HG03175 (cell line): ENCODE data around the gene GPA33.

Experiments used
- ATAC-seq: cut with Tn5 transposase; IDR thresholded peaks from one replicate; pipeline ENCODE4 v1.9.1; 2021; ENCODE audit warnings: mild to moderate bottlenecking, moderate library complexity; ENCODE audit not compliant: unreplicated experiment

Gene GPA33

DNA sequence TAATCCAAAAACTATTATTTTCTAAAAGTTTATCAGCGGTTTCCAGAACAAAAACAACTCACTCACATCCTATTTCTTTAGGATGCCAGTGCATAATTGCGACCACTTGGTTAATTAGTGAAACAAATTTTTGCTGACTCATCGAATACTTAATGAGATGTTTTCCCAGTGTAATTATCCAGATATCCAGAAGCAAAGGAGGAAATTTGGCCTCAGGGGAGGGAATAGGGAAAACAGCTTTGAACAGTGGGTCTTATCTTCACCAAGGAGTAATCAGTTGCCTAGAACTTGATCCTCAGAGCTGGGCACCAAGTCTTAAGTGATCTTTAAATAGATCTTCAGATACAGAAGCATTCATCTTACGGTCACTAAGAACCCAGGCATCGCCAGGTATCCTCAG, 28.0 kb upstream of the GPA33 start:
- no peak for ATAC-seq

DNA sequence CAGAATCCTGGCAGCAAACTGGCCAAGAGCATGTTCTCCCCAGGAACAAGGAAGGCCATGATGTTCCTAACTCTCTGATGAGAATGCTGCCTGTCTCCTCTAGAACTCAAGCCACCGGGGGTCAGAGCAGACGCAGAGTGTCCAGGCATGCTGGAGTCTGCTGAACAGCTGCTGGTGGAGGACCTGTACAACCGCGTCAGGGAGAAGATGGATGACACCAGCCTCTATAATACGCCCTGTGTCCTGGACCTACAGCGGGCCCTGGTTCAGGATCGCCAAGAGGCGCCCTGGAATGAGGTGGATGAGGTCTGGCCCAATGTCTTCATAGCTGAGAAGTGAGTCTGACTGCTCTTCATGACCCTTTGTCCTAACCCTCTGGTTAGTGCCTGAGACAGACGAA, 27.0 kb upstream of the GPA33 start:
- ATAC-seq, result no peak

DNA sequence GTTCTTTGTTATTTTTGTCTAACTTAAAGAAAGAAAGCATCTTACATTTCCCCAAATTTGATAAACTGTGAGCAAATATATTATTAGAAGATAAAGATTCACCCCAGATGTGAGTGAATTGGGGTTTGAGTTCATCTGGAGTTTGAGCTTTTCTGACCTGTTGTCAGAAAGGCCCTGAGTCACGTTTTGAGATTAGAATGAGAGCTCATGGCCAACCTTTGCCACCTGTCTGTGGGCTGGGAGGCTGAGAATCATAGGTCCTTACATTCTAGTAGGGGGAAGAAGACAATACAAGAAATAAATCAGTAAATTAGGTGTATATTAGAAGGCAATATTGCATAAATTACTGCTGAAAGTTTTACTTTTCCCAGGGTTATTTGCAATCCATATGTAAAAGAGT, 26.0 kb upstream of the GPA33 start:
- no peak for ATAC-seq

DNA sequence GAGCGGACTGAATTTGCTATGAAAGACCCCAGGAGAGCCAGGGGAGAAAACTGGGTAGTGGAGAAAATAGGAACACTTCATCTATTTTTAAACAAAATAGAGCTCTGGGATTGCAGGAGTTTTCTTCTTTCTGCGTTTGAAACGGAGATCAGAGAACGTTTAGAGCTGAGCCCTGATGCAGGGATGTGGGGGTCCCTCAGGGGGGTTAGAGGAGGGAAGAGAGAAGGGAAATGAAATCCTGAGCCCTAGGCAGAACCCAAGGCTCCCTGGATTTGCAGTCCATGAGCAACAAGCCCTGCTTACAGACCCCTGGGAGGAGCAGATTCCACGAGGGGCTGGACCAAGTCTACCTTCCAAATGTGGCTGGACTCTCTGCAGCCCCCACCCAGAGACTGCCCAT, 25.5 kb upstream of the GPA33 start:
- ATAC-seq, result no peak

DNA sequence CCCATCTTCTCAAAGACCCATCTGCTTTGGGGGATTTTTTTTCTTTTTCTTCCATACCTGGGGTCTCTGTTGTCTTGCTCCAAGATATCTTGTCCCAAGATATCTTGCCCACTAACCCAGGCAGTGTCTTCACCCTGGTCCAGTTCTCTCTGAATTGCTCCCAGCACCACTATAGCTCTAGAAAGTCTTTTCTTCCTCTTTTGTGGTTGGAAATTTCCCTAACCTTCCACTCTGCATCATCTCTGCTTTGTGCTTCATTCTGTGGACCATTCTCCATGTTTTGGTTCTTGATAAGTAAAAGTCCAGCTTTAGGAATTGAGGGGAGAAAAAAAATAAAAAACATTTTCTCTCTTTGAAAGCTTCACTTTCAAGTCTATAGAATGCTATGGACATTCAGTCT, 24.5 kb upstream of the GPA33 start:
- ATAC-seq, result no peak

DNA sequence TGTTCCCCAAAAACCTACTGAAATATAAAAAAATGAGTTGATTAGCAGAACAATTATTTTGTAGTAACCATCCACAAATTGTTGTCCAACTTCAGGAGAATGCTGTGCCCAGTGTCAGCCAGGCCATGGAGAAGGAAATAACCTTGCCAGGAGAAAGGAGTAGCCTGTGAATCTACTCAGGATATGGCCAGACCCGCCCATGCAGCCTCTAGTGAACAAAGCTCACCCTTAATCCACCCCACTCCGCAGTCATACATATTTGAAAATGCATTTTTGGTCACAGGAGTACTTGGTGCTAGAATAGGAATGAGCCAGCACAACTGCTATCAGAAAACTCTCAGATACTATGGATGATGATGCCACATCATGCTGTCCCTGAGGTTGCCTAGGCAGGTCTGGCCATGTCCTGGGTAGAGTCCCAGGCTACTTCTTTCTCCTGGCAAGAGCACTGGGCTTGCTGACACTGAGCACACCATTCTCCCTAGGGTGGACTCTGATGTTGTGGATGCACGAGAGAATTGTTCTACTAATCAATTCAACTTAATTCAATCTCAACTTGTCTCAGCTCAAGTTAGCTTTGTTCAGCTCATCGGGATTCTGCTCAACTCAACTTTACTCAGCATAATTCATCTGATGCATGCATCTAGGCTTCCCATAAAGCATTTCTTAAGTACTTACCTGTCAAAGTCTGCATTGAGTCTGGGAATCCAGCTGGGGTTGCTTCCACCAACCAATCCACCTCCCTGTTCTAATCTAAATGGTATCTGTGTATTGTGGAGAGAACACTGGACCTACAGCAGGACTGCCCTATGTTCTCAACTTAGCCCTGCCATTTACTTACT, 21.9 kb upstream of the GPA33 start:
- no peak for ATAC-seq

DNA sequence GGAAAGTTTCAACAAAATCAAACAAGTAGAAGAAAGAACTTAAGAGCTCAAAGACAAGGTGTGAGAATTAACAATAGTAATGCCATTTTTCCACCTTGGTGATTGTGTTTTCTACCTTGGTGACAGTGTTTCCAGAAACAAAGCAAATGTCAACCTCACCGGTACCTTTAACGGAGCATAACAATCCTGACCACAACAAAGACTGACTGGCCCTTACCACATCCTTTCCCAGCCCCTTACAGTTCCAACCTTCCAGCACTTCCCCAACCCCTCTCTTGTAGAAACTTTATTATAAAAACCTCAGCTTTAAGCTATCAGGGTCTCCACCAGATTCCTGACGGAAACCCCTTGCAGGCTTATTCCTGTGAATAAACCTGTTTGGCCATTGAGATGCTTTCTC, 20.4 kb upstream of the GPA33 start:
- ATAC-seq, result peak; percentile 63

DNA sequence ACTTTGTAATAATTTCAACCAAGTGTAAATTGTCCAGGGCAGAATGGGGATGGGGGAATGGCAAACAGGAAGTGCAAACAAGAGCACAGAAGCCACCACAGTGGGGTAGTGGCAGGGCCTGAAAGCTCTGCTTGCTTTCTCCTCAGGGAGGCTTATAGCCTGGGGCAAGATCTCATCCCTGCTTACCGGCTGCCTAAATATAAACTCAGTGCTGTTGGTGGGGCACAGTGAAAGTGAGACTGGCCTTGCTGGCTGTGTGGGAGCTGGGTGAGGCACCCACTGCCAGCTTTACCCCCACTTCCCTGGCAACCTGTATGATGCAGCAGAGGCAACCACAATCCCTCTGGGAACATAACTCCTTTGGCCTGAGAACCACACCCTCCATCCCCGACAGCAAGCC, 18.9 kb upstream of the GPA33 start:
- no peak for ATAC-seq

DNA sequence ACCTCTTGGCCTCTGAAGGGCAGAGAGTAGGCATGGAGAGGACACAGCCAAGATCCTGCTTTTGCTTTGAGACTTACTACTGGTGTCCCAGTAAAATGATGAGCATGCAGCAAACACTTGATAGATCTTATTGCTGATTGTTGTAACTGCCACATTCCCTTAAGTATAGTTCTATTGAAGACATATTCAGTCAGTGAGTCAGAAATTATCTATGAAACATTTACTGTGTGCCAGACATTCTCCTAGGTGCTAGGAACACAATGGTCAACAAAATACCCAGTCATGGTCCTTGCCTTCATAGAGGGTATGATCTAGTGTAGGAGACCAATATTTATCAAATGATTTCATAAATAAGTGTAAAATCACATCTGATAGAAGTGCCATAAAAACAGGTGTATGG, 17.3 kb upstream of the GPA33 start:
- ATAC-seq, result no peak

DNA sequence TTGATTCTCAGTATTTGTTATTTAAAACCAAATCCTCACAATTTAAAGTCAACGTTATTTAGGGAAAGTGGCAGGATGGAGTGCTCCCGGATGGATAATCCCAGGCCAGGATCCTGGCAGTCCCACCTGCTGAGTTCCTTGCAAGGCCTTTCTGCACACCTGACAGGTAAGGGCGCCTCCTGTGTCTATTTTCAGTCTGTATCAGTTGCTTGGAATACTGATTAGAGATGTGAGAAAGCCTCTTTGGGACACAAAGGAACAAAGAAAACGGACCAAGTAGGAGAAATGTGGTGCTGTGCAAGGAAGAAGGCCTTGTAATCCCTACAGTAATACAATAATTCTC, 15.9 kb upstream of the GPA33 start:
- no peak for ATAC-seq

DNA sequence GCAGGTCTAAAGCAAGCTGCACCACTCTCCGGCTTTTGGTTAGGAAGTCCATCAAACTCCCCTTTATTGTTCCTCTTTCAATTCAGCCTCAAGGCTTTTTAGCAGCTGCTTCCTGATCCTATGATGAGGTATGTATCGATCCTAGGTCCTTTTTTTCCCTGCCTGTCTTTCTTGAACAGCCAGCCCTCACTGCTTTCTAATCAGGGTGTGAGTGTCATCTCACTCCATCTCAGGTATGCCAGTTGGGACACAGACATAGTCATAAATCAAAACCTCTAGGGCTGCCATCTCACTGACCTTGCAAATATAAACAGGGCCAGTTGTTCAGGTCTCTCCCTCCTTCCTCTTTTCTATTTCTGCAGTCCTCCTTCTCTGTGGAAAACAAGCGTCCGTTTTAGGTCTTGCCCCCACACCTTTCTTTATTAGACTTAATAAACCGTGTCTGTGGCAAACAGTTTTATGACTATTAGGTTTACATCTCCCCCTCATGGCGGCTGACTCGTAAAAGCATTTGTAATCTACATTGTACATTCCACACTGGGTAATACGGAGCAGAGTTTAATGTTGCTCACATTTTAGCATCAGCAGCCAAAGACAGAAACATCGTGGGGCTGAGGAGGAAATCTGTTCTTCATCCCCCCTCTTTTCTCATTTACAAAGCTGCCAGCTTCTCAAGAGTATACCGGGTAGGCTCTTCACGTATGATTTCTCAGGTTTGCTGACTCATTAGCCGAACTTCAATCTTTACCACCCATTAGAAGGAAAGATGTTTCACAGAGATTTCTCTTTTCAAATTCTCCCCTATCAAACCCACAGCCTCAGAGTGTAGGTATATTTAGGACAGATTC, 15.3 kb upstream of the GPA33 start:
- no peak for ATAC-seq

DNA sequence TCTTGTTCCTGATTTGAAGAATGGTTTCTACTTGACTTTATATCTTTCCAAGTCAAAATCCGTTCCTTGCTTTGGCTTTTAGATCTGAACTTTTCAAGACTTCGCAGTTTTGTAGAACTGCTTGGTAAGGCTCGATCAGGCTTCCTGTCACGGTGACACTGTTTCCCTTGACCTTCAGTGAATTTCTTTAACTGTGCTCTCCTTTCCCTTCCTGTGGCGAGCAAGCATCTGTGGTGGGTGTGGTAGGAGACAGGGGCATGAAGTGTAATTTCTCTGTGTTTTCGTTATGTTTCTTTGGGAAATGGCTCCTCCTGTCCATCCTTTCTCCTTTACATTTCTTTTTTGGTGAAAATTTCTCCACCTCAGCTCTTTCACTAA, 14.1 kb upstream of the GPA33 start:
- ATAC-seq, result peak; percentile 39

DNA sequence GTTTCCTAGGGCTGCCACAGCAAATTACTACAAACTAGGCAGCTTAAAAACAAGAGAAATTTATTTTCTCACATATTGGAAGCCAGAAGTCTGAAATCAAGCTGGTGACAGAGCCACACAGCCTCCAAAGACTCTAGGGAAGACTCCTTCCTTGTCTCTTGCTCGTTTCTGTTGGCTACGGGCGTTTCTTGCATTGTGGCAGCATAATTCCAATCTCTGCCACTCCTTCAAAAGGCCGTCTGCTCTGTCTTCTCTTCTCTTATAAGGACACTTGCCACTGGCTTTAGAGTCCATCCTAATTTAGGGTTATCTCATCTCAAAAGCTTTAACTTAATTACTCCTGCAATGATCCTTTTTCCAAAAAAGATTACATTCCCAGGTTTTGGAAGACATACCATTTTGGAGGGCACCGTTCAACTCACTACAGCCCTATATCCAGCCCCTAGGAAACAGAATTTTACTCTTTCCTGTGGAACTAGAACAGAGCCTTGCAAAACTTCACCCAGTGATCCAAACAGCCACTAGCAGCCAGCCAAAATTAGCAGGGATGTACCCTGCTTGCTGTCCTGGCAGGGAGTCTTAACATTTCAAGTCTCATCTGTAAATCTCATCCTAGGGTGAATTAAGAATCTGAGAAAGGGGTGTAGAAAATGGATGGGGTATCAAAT, 12.9 kb upstream of the GPA33 start:
- ATAC-seq, result no peak

DNA sequence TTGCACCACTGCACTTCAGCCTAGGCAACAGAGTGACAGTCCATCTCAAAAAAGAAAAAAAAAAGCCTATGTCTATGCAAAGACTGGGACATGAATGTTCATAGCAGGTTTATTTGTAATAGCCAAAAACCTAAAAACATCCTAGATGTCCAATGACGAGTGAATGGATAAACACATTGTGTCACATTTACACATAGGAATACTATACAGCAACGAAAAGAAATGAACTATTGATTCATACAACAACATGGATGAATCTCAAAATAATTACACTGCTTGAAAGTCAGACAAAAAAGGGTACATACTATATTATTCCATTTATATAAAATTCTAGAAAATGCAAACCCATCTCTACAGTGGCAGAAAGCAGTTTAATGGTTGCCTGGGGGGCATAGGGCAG, 11.6 kb upstream of the GPA33 start:
- no peak for ATAC-seq

DNA sequence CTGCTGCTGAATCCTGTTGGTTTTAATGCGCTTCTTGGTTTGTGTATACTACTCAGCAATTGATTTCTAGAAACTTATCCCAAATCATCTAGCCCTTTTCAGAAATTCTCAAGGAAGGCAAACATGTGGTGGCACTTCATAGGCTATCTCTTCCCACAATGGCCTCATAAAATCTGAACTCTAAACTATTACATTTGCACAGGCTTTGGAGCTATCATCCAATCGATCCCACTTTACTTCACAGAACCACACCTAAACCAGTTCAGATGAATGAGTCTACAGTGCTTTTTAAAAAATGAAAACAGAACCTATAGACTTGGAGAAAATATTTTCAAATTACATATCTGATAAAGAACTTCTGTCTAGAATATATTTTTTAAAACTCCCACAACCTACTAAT, 10.6 kb upstream of the GPA33 start:
- no peak for ATAC-seq

DNA sequence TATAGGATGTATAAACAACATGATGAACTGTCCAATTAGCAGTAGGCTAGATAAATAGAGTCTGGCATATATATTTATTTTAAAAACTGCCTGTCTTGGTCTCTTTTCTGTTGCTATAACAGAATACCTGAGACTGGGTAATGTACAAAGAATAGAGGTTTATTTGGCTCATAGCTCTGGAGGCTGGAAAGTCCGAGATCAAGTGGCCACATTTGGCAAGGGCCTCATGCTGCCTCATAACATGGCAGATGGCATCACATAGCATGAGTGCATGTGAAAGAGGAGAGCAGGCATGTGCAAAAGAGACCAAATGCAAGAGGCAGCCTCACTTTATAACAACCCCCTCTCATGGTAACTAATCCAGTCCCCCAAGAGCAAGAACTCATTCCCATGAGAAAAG, 9.7 kb upstream of the GPA33 start:
- no peak for ATAC-seq

DNA sequence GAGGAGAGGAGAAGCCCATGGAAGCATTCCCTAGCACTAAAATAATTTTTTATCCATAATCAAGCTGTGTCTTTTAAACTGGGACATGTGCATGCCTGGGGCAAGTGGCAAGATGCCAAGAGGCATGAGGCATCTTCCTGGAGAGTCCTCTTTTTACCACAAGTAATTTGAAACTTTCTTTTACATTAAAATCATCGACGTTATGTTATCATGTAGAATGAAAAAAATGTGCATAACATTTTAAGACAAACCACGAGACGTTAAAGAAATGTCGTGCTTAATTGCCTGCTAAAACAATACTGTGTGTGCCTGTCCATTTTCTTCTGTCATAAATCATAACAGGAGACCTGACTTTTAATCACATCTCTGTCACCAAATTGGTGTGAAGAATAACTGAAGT, 5.2 kb upstream of the GPA33 start:
- no peak for ATAC-seq

DNA sequence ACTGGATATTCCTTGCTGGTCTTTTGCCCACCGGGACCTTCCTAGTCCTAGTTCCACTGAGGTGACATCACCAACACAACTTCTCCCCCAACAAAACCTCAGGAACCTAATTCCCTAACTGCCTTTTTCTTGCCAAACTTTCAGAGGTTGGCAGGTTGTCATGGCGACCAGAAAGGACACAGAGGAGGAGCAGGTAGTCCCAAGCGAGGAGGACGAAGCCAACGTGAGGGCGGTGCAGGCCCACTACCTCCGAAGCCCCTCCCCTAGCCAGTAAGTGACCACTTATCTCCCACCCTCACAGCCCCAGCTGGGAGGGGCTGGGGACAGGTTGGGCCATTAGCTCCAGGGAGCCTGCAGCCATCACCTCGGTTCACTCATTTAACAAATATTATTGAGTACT, 4.5 kb upstream of the GPA33 start:
- no peak for ATAC-seq

DNA sequence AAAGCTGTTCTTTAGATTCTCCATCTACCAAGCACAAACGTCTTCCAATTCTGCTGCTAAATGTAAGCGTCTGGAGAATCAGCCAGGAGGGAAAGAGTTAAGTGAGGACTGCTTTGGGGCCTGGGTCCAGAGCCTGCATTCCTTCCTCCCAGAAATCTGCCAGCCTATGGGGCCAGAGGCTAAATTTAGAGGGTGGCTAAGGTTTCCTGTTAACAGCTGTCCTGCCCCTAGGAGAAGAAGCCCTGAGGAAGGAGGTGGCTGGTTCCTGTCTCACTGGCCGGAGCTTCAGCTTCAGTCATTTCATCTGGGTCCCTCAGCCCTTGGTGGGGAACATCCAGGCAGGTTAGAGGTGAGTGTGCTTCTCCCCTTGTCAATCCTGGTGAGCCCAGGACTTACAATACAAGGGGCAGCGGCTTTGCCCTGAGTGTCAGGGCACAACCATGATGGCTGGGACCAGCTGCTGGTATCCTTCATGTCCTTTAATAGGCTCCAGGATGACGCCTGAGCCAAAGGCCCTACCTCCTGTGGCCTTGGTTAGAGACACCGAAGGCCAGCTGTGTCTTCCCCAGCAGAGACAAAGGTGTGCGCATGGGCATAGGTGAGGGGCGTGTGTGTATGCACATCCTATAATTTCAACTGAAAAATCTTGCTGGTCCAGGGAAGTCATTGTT, 3.8 kb upstream of the GPA33 start, which contains the start of gene STYXL2:
Gene STYXL2, plus strand, starts transcription at position 230 of the 671 bp plus-strand sequence. CDS start 775 bp downstream, outside the sequence.
- no peak for ATAC-seq

DNA sequence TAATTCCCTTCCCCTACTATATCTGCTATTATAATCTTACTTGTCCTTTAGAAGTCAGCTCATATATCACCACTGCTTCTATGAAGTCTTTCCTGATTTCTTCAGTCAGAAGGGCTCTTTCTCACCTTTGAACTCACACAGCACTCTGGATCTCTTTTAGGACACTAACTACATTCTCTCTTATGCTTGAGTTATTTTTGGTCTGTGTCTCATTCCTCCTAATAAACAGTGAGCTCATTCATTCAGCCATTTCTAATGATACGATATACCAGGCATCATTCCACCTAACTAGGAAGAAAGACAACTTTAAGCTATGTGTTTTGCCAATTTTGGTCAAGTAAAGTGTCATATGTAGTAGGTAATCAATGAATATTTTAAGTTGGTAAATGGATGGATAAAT, 2.5 kb upstream of the GPA33 start:
- no peak for ATAC-seq

DNA sequence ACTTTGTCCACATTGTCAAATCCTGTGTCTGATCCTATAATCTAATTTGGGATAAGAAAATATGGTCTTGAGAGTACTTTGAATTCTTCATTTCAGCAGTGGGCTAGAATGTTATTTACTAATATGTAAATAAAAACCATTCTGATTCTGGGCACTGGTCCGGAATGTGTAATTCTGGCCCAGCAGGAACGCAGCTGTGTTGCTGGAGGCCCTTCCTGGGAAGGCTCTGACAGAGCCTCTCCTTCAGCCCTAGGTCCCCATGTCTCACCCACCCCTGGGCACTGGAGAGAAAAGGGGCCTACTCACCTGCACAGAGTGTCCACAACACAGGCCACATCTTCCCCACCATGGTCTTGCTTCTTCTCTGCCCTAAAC, 251 bp downstream of the GPA33 start:
- ATAC-seq, result no peak
